HEK293T (cell line): ENCODE results near the gene PRDM16.

Source experiments
- LEF1 ChIP-seq: fragments of 450-650 bp; IDR thresholded peaks from 2 replicates; pipeline ENCODE4 v1.6.1; 2017; ENCODE audit warnings: mild to moderate bottlenecking, borderline replicate concordance
- NFRKB ChIP-seq: fragments of 450-650 bp; IDR thresholded peaks from 2 replicates; pipeline ENCODE4 v1.6.1; 2016; ENCODE audit warnings: mild to moderate bottlenecking, moderate library complexity

GRCh38 chr1:3243304-3243703 lies 174.3 kb downstream of the PRDM16 start:
- no peak for TF ChIP-seq LEF1
- no peak for TF ChIP-seq NFRKB
